DMS53 (cell line): Measurements from ENCODE around the gene PRR5L.

ENCODE experiments used
- DNase-seq: peaks from one replicate; lab custom pipeline; 2025; lab: John Stamatoyannopoulos, UW

PRR5L gene

DNA sequence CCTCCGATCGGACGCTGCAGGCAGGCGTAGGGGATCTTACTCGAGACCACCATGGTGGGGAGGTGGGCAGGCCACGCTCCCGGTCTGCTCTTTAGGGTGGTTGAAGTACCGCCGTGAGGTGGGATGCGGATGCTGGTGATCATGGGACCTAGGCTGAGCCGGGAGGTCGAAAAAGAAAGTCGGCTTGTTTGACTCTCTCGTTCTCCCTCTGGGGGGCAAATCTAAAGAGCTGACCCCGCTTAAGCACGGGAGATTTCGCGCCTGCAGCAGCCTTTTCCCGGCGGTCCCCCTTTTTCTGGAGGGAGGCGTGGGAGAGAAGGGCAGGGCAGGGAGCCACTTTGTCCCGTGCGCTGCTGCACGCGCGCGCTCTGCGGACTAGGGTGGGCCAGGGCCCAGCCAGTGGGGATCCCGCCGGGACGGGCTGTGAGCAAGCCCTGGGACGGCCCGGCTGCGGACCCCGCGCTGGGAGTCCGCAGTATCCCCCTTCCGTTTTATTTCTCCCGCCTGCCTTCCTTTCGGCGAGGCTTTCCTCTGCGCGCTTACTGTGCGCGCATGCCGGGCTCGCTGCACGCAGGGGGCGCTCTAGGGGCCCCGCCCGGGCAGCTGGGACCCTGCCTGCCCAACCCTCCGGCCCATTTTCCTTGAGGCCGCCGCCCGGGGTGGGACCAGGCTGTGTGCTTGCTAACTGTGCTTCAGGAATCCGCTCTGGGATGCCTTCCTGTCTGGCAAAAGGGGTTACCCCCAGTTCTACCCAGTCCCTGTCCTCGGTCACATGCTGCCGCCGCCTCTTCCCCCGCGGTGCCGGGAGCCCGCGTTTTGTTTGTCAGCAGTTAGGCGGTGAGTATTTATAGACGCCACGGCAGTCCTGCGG is 81.0 kb downstream of the PRR5L start:
- DNase-seq, result peak; percentile 59

DNA sequence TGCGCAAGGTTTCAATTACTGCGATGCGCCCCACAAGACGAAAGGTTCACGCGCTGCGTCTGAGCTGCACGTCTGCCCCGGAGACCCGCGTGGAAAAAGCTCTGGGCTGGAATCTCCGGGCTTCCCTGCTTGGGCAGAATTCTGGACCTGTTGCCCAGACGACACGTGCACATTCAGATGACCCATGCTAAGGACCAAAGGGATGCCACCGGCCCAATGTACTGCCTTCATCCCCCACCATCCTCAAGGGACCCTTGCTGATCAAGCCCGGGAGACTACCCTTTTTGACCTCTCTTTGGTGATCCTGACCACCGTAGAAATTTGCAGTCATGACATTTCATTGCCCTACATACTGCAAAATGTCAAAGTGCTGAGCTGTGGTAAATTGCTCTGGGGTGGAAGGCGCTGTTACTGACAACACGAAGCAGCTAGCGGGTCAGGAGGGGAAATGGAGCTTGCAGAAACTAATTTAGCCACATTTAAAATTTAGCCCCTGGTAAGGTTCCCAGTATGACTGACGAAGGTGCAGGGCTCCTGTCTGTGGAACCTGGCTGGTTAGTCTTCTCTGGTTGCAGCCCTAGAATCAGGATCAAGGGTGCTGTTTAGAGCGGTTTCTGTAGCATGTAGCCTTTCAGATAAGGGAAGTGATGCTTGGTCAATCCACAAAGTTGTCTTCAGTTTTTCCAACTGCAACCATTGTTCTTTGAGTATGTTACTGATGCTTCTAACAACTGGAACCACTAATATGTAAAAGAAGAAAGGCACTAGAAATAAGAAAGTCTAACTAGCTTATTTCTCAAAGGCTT is 81.9 kb downstream of the PRR5L start:
- no peak for DNase-seq

DNA sequence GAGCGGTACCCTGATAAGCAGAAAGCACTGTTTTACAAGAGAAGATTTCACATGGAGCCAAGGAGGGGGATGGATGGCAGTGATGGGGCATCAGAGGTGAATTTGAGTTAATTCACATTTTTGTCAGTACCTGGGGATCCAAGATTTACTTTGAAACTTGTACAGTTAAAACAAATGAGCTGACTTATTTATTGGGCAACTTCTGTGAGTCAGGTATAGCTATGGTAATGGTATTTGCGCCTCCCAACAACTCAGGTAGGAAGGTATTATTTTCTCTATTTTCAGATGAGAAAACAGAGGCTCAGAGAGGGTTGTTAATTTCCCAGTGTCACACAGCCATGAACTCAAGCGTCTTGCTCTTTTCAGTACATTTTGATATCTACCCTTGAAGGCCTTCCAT is 83.6 kb downstream of the PRR5L start:
- DNase-seq, result no peak

DNA sequence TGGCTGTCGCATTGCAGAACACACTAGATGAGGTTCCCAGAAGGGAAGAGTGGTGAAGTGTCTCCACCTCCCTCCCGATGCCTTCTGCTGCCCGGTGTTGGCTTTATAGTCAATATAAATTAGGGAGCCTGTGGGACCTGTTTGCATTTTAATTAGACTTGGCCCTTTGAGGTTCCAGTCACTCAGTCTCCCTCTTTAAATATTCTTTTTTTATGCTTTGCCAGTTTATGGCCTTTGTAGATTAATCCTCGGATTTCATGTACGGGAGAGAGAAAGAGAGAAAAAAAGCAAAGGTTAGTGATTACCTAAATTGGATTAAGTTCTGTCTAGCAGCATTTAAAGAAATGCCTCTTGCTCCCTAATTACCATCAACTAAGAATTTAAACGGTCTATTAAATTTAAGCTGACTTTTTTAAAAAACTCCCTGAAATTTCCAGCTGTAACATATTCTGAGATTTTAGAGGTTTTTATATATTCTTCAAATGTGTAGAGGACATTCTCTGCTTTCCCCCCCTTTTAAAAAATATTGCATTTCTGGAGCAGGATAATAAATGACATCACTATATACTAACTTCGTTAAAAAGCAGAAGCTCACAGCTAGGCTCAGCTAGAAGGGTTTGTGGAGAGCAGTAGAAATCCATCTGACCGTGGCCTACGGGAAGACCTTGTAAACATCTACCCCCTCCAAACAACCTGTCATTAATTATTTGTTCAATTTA is 84.4 kb downstream of the PRR5L start:
- no peak for DNase-seq

DNA sequence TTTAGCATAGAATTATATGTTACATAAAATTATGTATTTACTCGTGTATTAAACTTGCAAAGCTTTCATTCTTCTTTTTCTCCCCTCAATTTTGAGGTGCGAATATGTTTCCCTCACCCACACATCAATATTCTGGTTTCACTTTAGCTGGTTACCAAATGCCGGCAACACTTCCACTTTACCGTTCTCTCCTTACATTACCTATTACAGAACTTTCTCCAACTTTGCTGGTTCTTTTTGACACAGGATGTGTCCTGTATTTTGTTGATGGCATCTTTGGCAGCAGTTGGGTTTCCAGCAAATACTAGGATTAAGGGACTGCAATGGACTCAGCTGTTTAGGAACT is 84.9 kb downstream of the PRR5L start:
- DNase-seq, result no peak

DNA sequence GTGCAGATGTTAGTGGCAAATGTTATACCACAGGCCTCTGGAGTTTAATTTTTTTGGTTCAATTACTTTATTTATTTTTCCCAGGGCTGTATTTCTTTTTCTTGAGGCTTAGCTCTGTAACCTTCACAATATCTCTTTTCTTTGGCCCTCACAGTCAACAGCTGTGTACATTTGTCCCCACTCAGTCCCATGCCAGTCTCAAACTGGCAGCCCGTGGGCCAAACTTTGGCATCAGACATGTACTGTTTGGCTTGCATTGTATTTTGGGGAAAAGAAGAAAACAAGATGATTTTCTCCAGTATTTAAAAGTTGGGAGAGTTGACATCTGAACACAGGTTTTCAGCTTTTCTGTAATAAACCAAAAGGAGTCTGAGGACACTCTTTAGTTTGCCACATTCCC is 87.1 kb downstream of the PRR5L start:
- no peak for DNase-seq

GRCh38 chr11:36385121-36385970 is 89.3 kb downstream of the PRR5L start:
- DNase-seq, result peak; percentile 40

DNA sequence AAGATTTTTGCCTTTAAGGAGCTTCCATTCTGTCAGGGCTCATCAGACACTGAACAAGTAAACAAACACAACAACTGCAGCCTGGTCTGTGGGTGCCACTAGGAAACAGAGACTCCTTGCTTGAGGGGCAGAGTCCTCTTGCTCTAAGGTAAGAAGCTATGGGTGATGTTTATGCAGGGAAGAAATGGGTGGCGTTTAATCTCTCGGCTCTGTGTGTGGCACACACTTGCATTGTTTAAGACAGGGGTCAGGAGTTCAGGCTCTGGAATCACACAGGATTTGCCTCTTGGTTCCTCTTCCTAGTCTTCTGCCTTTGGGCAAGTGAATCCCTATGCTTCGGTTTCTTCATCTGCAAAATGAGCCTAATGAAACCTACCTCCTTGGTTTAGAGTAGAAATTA is 90.3 kb downstream of the PRR5L start:
- no peak for DNase-seq

- no peak for DNase-seq
These were observed 92.0 kb downstream of the PRR5L start for GRCh38 chr11:36388071-36388470.

DNA sequence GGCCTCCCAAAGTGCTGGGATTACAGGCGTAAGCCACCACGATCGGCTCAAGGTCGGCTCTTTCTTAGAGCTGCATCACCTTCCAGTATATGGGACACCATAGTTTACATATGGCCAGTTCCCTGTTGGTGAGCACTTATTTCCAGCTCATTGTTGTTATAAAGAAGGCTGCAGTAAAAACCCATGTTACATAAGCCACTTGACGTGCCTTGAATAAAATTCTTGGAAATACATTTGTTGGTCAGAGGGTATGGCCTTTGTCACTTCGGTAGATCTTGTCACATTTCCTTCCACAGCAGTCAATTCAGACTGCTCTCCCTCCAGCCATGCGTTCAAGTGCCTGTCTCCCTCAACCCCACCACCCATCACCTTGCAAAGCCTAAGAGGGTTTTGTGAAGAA is 92.9 kb downstream of the PRR5L start:
- DNase-seq, result no peak

DNA sequence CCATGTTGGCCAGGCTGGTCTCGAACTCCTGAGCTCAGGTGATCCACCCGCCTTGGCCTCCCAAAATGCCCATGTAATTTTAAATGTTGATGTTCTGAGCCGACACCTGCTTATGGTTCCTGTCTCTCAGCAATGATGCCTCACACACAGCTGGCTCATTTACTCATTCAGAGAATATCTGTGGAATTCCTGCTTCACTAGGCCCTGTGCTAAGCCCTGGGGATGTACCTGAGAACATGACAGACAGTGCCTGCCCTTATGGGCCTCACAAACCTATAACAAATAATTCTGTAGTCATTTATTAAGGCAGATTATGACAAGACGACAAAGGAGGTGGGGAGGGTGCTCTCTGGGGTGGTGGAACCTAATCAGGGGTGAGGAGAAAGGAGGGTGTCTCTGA is 93.7 kb downstream of the PRR5L start:
- DNase-seq, result peak; percentile 10

GRCh38 chr11:36390963-36391471 is 94.9 kb downstream of the PRR5L start:
- peak; percentile 40 for DNase-seq

- DNase-seq, result no peak
These were observed 96.1 kb downstream of the PRR5L start for GRCh38 chr11:36392196-36392595.

DNA sequence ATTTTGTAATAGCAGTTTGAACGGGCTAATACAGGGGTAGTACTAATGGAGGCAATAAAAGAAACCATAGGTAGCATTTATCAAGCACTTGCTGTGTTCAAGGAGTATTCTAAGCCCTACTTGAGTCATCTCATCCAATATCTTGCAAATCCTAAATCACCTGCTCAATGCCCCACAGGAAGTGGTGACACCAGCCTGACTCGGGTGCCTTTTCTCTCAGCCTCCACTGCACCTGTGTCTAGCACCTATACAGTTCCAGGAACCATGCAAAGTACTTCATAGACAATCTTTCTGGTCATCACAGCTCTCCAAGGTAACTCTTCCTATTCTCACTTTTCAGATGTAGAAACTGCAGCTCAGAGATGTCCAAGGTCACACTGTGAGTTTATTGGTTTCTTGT is 98.0 kb downstream of the PRR5L start:
- DNase-seq, result no peak

DNA sequence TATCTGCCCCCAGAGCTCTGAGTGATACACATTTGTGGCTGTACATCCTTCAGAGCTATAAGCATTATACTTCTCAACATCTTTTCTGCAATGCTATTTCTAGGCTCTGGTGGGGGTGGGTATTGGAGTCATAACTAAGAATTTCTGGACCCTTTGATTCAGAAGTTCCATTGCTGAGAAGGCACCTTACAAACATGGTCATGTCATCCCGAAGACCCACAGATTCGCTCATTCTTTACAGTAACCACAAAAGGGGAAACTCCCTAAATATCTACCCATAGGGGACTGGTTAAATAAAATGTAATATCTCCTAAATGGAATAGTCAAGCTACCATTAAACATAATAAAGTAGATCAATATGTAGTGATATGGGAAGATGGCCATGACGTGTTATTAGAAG is 98.8 kb downstream of the PRR5L start:
- DNase-seq, result no peak

DNA sequence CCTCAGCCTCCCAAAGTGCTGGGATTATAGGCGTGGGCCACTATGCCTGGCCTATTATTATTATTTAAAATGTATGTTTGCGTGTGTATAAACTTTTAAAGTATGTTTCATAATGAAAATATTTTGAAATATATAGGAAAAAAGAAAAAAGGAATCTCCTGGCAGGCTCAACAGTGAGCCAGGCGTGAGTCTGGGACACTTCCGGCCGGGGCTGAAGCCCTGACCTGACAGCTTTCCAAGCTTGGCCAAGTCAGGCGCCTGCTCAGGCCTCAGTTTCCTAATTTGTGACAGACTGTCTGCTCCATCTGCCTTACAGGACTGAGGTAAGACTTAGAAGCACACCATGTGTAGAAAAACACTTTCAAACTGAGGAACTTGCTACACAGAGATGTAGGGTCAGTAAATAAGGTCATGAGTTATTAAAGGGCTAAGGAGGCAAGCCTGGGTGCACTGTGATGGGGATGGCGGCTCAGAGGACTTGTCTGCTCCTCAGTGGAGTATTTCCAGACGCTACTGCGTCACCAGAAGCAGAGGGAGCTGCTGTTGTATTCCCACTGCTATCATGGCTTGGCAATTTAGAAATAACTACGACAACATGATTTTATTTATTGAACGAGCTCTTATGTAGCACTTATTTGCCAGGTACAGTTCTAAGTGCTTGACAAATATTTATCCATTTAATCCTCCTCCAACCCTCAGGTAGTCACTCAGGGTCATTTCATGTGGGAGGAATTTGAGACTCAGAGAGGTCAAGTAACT is 100.1 kb downstream of the PRR5L start:
- peak; percentile 88 for DNase-seq

DNA sequence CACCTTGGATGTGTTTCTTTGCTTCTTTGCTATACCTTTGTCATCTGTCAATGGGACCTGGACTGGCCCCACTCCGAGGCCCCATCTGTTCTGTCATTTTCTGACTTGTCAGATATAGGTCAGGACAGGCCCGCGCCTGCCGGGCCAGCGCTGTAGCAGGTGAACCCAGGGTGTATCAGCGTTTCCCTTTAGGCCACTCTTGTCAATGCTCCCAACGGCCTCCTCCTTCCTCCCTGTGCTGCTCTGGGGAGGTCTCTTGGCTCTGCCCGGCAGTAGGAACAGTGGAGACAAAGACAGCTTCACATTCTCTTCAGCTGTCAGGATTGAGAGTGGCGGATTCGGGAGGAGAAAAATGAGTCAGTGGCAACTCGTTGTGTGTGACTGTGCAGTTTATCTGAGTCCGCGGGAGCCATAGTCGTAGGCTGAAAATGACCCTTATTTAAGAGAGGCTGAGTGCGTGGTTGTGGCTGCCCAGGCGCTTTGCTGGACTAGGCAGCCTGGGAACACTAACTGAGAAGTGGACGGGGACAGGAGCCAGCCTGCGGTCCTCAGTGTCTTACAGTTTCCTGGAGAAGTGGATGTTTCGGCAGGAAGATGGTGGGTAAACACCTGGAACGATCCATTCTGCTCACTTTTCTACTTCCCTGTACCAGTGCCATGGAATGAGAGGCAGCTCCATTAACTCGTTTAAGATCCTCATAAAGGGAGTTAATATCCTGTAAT is 102.3 kb downstream of the PRR5L start:
- peak; percentile 3 for DNase-seq

- peak; percentile 15 for DNase-seq
These were observed 103.1 kb downstream of the PRR5L start for GRCh38 chr11:36399236-36399635.

- DNase-seq, result no peak
These were observed 103.7 kb downstream of the PRR5L start for GRCh38 chr11:36399745-36400144.
